Activated T-helper 1 cell treated with anti-CD3 and anti-CD28 coated beads, Interleukin-12 subunit alpha, Interleukin-12 subunit beta, Interleukin-2, Interleukin-4 antibody, amounts not matched to agents 30 ng/mL and 10 ng/mL and 1 ng/mL, durations not matched to agents 14 hours and 24 hours and 36 hours (primary cell): ENCODE results near the gene RHNO1. TPM values are rescaled to one million over a fixed set of nuclear protein-coding genes. Genes with fewer than 3 reads are reported as not detected.

ENCODE experiments used
- DNase-seq: peaks from one replicate; pipeline ENCODE4 v3.0.0; 2021; ENCODE audit warnings: low spot score
- H3K27ac Mint-ChIP-seq: one replicate; pipeline ENCODE4 v1.8.0; 2021; ENCODE audit warnings: mild to moderate bottlenecking, mixed read lengths
- H3K27me3 Mint-ChIP-seq: one replicate; pipeline ENCODE4 v1.8.0; 2022; ENCODE audit warnings: mild to moderate bottlenecking, moderate library complexity, mixed read lengths; ENCODE audit not compliant: insufficient read depth
- H3K36me3 Mint-ChIP-seq: one replicate; pipeline ENCODE4 v1.8.0; 2021; ENCODE audit warnings: low read depth, mixed read lengths
- H3K4me1 Mint-ChIP-seq: one replicate; pipeline ENCODE4 v1.8.0; 2021; ENCODE audit warnings: low read depth, mixed read lengths
- H3K4me3 Mint-ChIP-seq: one replicate; pipeline ENCODE4 v1.8.0; 2021; ENCODE audit warnings: mild to moderate bottlenecking, moderate library complexity, mixed read lengths
- H3K9me3 Mint-ChIP-seq: one replicate; pipeline ENCODE4 v1.8.0; 2021; ENCODE audit warnings: mixed read lengths
- intact Hi-C: fragments of 100-400 bp; cut with micrococcal nuclease; formaldehyde crosslinking; loops from one replicate; pipeline ENCODE4 v1.15.1; 2024
- total RNA-seq: library from RNA; stranded (reverse); gene quantifications from 2 replicates; pipeline ENCODE4 v1.2.3, GENCODE V29; 2022

RHNO1 gene
- total RNA-seq, 1 donor from 2014 or later, result 48.1 TPM

- intact Hi-C loops, result no loop called here
- DNase-seq, result no peak
- H3K27ac Mint-ChIP-seq, result no peak overlapping the region
Measured at GRCh38 chr12:2934371-2934770, 57.3 kb downstream of the RHNO1 start.

GRCh38 chr12:2936301-2936700 is 59.3 kb downstream of the RHNO1 start:
- Mint-ChIP-seq H3K9me3 (no peaks in the 10 kb centered on the region), H3K36me3 (peaks cover 9% of the 10 kb centered on the region), H3K27me3 (no peaks in the 10 kb centered on the region), H3K4me3 (no peak overlapping the region), H3K27ac (no peak overlapping the region), H3K4me1 (no peaks in the 10 kb centered on the region)
- intact Hi-C loops, result no loop called here
- no peak for DNase-seq

More at GRCh38 chr12:2934371-2934770, 57.3 kb downstream of the RHNO1 start:
- H3K27me3 Mint-ChIP-seq, result no peaks in the 10 kb centered on the region
- peaks cover 13% of the 10 kb centered on the region for H3K36me3 Mint-ChIP-seq
- H3K4me1 Mint-ChIP-seq, result no peaks in the 10 kb centered on the region
- H3K4me3 Mint-ChIP-seq, result no peak overlapping the region
- no peaks in the 10 kb centered on the region for H3K9me3 Mint-ChIP-seq

- Mint-ChIP-seq H3K27me3 (no peaks in the 10 kb centered on the region), H3K27ac (no peak overlapping the region), H3K4me1 (no peaks in the 10 kb centered on the region), H3K4me3 (no peak overlapping the region), H3K36me3 (peaks cover 9% of the 10 kb centered on the region), H3K9me3 (no peaks in the 10 kb centered on the region)
- intact Hi-C loops, result no loop called here
- DNase-seq, result no peak
Measured at GRCh38 chr12:2937500-2937899, 60.5 kb downstream of the RHNO1 start.

Other genes with a start within 250 kb of the RHNO1 start
- 247 and 269 TPM in 2 replicates for gene FKBP4, start 82.3 kb upstream of the RHNO1 start, total RNA-seq
- gene ITFG2, start 64.6 kb upstream of the RHNO1 start, total RNA-seq, result 35.1 and 42.2 TPM in 2 replicates
- gene NRIP2, start 42.2 kb upstream of the RHNO1 start, total RNA-seq, result not detected in 2 replicates
- 0.17 TPM in 1 of 2 replicates, not detected in the other for gene TEX52, start 20.2 kb upstream of the RHNO1 start, total RNA-seq
- 72.6 and 75.9 TPM in 2 replicates for gene FOXM1, start within 50 bp of the RHNO1 start, total RNA-seq
- 7.9 and 8.6 TPM in 2 replicates for gene TULP3, start 13.7 kb downstream of the RHNO1 start, total RNA-seq
- gene TEAD4, start 82.2 kb downstream of the RHNO1 start, total RNA-seq, result 11.5 and 12.1 TPM in 2 replicates
- 0.44 and 0.47 TPM in 2 replicates for gene TSPAN9, start 200.2 kb downstream of the RHNO1 start, total RNA-seq